Ishikawa (cell line): ENCODE data around the gene KCNK10.

ENCODE experiments used
- EGR1 ChIP-seq: IDR thresholded peaks from 2 replicates; pipeline ENCODE4 v1.6.1; 2012
- YY1 ChIP-seq: IDR thresholded peaks from 2 replicates; pipeline ENCODE4 v1.6.1; 2012; ENCODE audit warnings: low read depth

DNA sequence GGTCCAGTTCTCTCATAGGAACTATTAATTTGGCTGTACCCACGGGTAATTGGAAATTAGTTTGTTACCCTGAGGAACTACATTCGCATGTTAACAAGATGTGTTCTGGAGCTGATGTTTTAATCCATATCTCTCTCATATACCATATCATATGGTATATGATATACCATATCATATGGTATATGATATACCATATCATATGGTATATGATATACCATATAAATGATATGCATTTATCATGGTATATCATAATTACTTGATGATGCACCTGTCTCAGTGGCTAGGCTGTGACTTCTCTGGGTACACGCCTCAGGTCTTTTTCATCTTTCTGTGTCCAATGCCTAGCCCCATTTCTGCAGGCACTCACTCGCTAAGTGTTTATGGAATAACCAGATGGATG lies 13.0 kb downstream of the KCNK10 start:
- TF ChIP-seq EGR1 = no peak
- TF ChIP-seq YY1 = no peak
